ENCODE measurements around the gene SLX1A.
A peak's percentile ranks its signal among the peaks of the same experiment; 100 is the strongest.
"Not testable (repeated sequence)": the region's sequence is repeated elsewhere in the genome, so short reads cannot be mapped to it uniquely, and the experiment has no call there.

The SLX1A gene

GRCh38 chr16:30193615-30194014 is at the start of gene SLX1A, which contains the start of gene BOLA2B:
Gene SLX1A (plus strand): TSS chr16:30193875. CDS start chr16:30194085, 210 bp downstream.
Gene BOLA2B (minus strand): TSS chr16:30193666. CDS start chr16:30193595, 71 bp downstream.
- not testable (repeated sequence) for DNase-seq (ENCODE audit: low spot score)

GRCh38 chr16:30144017-30144416 is 49.7 kb upstream of the SLX1A start:
- DNase-seq (ENCODE audit: low spot score): no peak

DNA sequence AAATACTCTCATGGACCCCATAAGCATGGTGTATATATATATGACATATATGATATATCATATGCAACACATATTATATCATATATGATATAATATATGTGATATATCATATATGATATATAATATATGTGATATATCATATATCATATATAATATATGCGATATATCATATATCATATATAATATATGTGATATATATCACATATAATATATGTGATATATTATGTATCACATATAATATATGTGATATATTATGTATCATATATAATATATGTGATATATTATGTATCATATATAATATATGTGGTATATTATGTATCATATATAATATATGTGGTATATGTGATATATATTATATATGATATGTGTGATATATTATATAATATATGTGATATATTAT is 48.8 kb upstream of the SLX1A start:
- DNase-seq (ENCODE audit: low spot score): no peak

DNA sequence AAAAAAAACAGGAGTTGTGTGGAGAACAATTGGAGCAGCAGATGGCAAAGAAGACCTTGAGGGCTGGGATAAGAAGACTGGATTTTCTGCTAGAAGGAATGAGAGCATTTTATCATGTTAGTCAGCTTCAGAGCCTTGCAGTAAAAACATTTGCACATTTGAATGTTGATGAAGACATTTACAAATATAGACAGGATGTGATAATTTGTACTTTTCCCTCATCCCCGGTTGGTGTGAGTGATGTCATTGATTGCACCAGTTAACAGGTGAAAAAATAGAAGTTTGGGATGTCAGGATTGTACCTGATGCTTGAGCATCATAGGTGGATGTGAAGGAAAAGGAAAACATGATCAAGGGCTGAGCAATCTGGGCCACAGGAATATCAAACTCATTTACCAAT is 48.0 kb upstream of the SLX1A start:
- DNase-seq (ENCODE audit: low spot score): no peak

GRCh38 chr16:30147843-30148510 is 45.7 kb upstream of the SLX1A start:
- no peak for DNase-seq (ENCODE audit: low spot score)

GRCh38 chr16:30149250-30149930 is 44.3 kb upstream of the SLX1A start:
- no peak for DNase-seq (ENCODE audit: low spot score)

DNA sequence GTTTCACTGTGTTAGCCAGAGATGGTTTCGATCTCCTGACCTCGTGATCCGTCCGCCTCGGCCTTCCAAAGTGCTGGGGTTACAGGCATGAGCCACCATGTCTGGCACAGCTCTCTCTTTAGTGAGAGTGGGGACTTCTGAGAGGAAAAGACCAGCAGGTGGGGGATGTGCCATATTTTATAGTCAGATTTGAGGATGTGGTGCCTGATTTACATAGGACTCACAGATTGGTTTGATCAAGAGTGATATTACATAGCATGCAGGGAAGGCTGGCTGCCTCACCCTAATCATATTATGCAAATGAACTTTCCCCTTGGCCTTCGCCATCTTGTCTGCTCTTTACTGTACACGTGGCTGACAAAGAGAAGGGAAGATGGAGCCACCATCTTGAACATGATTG is 42.6 kb upstream of the SLX1A start:
- DNase-seq (ENCODE audit: low spot score): peak; percentile 55

- no peak for DNase-seq (ENCODE audit: low spot score)
These were observed 41.2 kb upstream of the SLX1A start for GRCh38 chr16:30152517-30152916.

GRCh38 chr16:30155188-30155587 is 38.5 kb upstream of the SLX1A start:
- no peak for DNase-seq (ENCODE audit: low spot score)

- no peak for DNase-seq (ENCODE audit: low spot score)
These were observed 36.5 kb upstream of the SLX1A start for GRCh38 chr16:30157214-30157613.

DNA sequence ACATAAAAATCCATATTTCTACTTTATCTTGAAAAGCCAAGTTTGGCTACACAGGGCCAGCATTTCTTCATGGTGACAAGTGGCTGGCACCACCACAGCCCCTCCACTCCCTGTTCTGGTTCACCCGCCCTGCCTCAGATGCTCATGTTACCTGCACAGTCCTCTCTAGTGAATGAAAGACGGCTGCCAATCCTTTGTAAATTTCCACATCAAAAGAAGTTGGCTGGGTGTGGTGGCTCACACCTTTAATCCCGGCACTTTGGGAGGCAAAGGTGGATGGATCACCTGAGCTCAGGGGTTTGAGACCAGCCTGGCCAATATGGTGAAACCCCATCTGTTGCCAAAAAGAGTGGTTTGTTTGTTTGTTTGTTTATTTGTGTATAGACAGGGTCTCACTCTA is 30.1 kb upstream of the SLX1A start:
- DNase-seq (ENCODE audit: low spot score): no peak

GRCh38 chr16:30166202-30166902 is 27.3 kb upstream of the SLX1A start:
- DNase-seq (ENCODE audit: low spot score): peak; percentile 48

DNA sequence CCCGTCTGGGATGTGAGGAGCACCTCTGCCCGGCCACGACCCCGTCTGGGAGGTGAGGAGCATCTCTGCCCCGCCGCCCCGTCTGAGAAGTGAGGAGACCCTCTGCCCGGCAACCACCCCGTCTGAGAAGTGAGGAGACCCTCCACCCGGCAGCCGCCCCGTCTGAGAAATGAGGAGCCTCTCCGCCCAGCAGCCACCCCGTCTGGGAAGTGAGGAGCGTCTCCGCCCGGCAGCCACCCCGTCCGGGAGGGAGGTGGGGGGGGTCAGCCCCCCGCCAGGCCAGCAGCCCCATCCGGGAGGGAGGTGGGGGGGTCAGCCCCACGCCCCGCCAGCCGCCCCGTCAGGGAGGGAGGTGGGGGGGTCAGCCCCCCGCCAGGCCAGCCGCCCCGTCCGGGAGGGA is 24.9 kb upstream of the SLX1A start:
- DNase-seq (ENCODE audit: low spot score): not testable (repeated sequence)

DNA sequence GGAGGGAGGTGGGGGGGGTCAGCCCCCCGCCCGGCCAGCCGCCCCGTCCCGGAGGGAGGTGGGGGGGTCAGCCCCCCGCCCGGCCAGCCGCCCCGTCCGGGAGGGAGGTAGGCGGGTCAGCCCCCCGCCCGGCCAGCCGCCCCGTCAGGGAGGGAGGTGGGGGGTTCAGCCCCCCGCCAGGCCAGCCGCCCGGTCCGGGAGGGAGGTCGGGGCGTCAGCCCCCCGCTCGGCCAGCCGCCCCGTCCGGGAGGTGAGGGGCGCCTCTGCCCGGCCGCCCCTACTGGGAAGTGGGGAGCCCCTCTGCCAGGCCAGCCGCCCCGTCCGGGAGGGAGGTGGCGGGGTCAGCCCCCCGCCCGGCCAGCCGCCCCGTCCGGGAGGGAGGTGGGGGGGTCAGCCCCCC is 24.3 kb upstream of the SLX1A start:
- not testable (repeated sequence) for DNase-seq (ENCODE audit: low spot score)

- DNase-seq (ENCODE audit: low spot score): not testable (repeated sequence)
These were observed 23.5 kb upstream of the SLX1A start for GRCh38 chr16:30170145-30170544.

DNA sequence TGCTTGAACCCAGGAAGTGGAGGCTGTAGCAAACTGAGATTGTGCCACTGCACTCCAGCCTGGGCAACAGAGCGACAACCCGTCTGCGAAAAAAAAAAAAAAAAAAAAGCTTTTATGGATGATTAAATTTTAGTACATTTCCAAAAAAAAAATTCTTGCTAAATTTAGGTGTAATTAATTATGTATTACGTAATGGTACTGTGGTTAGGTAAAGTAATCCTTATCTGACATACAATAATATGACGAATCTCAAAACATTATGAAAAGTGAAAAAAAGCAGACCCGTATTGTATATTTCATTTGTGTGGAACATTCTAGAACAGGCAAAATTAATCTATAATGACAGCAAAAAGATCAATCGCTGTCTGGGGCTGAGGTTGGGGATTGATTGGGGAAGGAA is 20.6 kb upstream of the SLX1A start:
- no peak for DNase-seq (ENCODE audit: low spot score)

DNA sequence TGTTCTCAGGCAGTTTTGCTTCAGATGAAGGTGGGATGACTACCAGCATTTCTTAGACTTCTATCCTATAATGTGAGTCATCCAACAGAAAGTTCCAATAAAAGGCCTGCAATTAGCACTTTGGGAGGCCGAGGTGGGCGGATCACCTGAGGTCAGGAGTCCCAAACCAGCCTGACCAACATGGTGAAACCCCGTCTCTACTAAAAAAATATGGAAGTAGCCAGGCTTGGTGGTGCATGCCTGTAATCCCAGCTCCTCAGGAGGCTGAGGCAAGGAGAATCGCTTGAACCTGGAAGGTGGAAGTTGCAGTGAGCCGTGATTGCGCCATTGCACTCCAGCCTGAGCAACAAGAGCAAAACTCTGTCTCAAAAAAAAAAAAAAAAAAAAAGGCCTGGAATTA is 16.8 kb upstream of the SLX1A start:
- not testable (repeated sequence) for DNase-seq (ENCODE audit: low spot score)

- DNase-seq (ENCODE audit: low spot score): no peak
These were observed 14.5 kb upstream of the SLX1A start for GRCh38 chr16:30179195-30179594.

GRCh38 chr16:30179931-30180330 is 13.7 kb upstream of the SLX1A start:
- no peak for DNase-seq (ENCODE audit: low spot score)

DNA sequence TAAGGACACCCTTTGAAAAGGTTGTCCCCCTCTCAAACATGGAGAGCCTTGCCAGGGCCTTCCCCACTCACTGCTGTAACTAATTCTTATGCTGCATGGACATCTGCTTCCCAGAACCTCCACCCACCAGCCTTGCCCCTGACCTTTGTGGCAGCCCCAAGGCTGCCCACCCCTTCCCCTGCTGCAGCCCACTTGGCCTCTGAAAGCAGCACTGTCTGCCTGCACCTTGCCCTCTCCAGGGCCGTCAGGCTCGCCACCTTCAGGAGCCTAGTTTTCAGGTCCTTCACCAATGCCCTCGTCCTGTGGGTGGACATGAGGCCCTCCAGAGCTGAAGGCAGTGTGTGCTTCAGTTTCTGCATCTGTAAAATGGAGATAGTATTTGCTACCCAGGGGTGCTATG is 12.9 kb upstream of the SLX1A start:
- no peak for DNase-seq (ENCODE audit: low spot score)

DNA sequence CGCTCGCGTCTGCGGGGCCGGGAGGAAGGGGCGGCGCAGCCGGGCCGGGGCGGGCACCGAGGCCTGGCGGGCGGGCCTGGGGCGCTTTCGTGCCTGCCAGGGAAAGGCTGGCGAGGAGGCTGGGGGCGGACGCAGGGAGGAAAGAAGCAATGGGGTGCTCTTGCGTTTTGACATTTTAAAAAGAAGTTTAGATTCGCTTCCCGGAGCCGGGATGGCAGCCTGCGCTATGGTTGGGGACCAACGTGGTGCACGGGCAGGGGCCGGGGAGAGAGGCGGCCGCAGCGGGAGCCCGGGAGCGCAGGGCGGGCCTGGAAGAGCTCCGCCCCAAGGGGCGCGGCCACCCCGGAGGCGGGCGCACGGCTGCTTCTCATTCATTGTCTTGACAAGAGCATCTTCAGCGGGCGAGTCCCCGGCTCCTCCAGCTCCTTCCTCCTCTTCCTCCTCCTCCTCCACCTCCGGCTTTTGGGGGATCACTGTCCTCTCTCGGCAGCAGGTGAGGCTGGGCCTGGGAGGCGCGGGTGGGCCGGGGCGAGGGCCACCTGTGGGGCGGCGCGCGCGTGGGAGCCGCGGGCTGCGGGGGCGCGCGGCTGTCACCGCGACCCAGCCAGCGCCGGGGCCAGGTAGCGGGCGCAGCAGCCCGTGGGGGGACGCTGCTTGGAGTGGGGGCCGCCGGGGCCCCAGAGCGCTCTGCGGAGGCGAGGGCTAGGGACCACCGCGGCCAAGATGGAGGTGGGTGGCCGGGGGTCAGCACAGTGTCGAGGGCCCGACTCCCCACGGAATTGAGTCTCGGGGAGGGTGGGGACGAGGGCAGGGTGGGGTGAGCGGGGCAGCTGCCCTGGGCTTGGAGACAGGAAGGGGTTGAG is 10.2 kb upstream of the SLX1A start, which contains the start of gene CORO1A:
Gene CORO1A (plus strand): TSS at position 370 of the 863 bp plus-strand sequence. CDS start 1,608 bp downstream, outside the sequence.
- DNase-seq (ENCODE audit: low spot score): peak; percentile 85
